Esophagus muscularis mucosa (tissue), 4 donors: ENCODE results near the gene BRF1.

ENCODE experiments used
- EP300 ChIP-seq: sonication (generic); formaldehyde crosslinking; IDR thresholded peaks from one replicate; pipeline ENCODE4 v1.6.1; 2017; ENCODE audit warnings: antibody characterized with exemption
- POLR2A ChIP-seq: fragments of 450-650 bp; IDR thresholded peaks from one replicate; pipeline ENCODE4 v1.6.1; 2017; ENCODE audit warnings: antibody characterized with exemption, moderate library complexity, mild to moderate bottlenecking, low read depth
- POLR2AphosphoS5 ChIP-seq, 2 donors: sonication (generic); formaldehyde crosslinking; IDR thresholded peaks; one replicate each; pipeline ENCODE4 v1.6.1; 2017; ENCODE audit warnings: antibody characterized with exemption in 2 of 2
- TF ChIP-seq, protein P1 (sequence below), 3 experiments: fragments of 200-600 bp in 2 of 3; fragments of 450-650 bp in 1 of 3; sonication (generic) in 2 of 3; IDR thresholded peaks; one replicate each; pipeline ENCODE4 v1.5.1; 2017 to 2019; ENCODE audit warnings: antibody characterized with exemption in 3 of 3, mild to moderate bottlenecking in 2 of 3, moderate library complexity in 1 of 3

- TF ChIP-seq, protein P1, sequence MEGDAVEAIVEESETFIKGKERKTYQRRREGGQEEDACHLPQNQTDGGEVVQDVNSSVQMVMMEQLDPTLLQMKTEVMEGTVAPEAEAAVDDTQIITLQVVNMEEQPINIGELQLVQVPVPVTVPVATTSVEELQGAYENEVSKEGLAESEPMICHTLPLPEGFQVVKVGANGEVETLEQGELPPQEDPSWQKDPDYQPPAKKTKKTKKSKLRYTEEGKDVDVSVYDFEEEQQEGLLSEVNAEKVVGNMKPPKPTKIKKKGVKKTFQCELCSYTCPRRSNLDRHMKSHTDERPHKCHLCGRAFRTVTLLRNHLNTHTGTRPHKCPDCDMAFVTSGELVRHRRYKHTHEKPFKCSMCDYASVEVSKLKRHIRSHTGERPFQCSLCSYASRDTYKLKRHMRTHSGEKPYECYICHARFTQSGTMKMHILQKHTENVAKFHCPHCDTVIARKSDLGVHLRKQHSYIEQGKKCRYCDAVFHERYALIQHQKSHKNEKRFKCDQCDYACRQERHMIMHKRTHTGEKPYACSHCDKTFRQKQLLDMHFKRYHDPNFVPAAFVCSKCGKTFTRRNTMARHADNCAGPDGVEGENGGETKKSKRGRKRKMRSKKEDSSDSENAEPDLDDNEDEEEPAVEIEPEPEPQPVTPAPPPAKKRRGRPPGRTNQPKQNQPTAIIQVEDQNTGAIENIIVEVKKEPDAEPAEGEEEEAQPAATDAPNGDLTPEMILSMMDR (IDR thresholded peaks at IDR 0.05), result no peak
- TF ChIP-seq POLR2A (no peak), POLR2AphosphoS5 (IDR thresholded peaks at IDR 0.05) (no peak), EP300 (no peak)
Observed at GRCh38 chr14:105215602-105216001, 85.2 kb downstream of the BRF1 start.
